Ishikawa (cell line): ENCODE measurements around the gene OSBPL6.

ENCODE experiments used
- CEBPB ChIP-seq: IDR thresholded peaks from 2 replicates; pipeline ENCODE4 v1.6.1; 2012
- CREB1 ChIP-seq: IDR thresholded peaks from 2 replicates; pipeline ENCODE4 v1.6.1; 2012; ENCODE audit warnings: low read depth
- ZBTB7A ChIP-seq: IDR thresholded peaks from 2 replicates; pipeline ENCODE4 v1.6.1; 2012; ENCODE audit warnings: low read depth

DNA sequence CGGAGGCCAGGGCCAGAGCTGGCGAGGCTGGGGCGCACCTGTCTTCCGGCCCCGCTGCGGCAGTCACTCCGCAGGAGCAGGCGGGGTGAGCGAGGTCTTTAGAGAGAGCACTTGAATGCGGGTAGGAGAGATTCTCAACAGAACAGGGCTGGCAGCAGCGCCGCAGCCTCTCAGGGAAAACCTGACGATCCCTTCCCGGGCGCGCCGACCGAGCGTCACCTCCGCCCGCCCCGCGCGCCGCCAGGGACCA lies 256.1 kb downstream of the OSBPL6 start:
- TF ChIP-seq CREB1 = no peak
- no peak for TF ChIP-seq ZBTB7A
- no peak for TF ChIP-seq CEBPB
